Gastroesophageal sphincter (tissue), 4 donors: ENCODE results near the gene LMO7. TPM values are rescaled to one million over a fixed set of nuclear protein-coding genes. Genes with fewer than 3 reads are reported as not detected.
A peak's percentile ranks its signal among the peaks of the same experiment; 100 is the strongest.

Experiments used
- ATAC-seq: fragments of 150-250 bp; one replicate; pipeline ENCODE4 v1.9.1; 2016; ENCODE audit warnings: mild to moderate bottlenecking, moderate library complexity
- H3K27ac ChIP-seq, 4 donors: fragments of 200-600 bp; sonication (generic) in 3 of 4; 1 replicate in 3 of 4; 2 replicates in 1 of 4; pipeline ENCODE4 v1.5.1; 2016 to 2019
- H3K27me3 ChIP-seq: fragments of 200-600 bp; sonication (generic); one replicate; pipeline ENCODE4 v1.5.1; 2019
- H3K36me3 ChIP-seq, 2 donors: fragments of 200-600 bp; sonication (generic); one replicate each; pipeline ENCODE4 v1.5.1; 2019; ENCODE audit warnings: control low read depth in 1 of 2
- H3K4me1 ChIP-seq, 3 donors: fragments of 200-600 bp; sonication (generic); 1 replicate in 2 of 3; 2 replicates in 1 of 3; pipeline ENCODE4 v1.5.1; 2016 to 2019; ENCODE audit warnings: control low read depth in 2 of 3
- H3K4me3 ChIP-seq, 2 donors: fragments of 200-600 bp; sonication (generic); one replicate each; pipeline ENCODE4 v1.5.1; 2019; ENCODE audit warnings: mild to moderate bottlenecking in 1 of 2, moderate library complexity in 1 of 2
- H3K9me3 ChIP-seq, 3 donors: fragments of 200-600 bp; sonication (generic); one replicate each; pipeline ENCODE4 v1.5.1; 2017 to 2019; ENCODE audit warnings: control low read depth in 2 of 3
- EP300 ChIP-seq: sonication (generic); formaldehyde crosslinking; IDR thresholded peaks from one replicate; pipeline ENCODE4 v1.6.1; 2017; ENCODE audit warnings: antibody characterized with exemption, mild to moderate bottlenecking
- POLR2A ChIP-seq, 2 donors: fragments of 450-650 bp; IDR thresholded peaks; one replicate each; pipeline ENCODE4 v1.6.1; 2017; ENCODE audit warnings: antibody characterized with exemption in 2 of 2, mild to moderate bottlenecking in 2 of 2, moderate library complexity in 1 of 2
- POLR2AphosphoS5 ChIP-seq: sonication (generic); formaldehyde crosslinking; IDR thresholded peaks from one replicate; pipeline ENCODE4 v1.6.1; 2017; ENCODE audit warnings: antibody characterized with exemption
- WGBS, 2 donors: methylation state at CpG; one replicate each; pipeline ENCODE4 v1.1.5; 2018; ENCODE audit warnings: low coverage in 1 of 2; 5-methylcytosine and 5-hydroxymethylcytosine counted together
- total RNA-seq, 4 donors: library from RNA; depleted of rRNA; stranded (reverse); fragments of >200 nt; gene quantifications; one replicate each; pipeline ENCODE4 v1.1.0, GENCODE V29; 2016
- TF ChIP-seq, protein P1 (sequence below), 4 experiments: fragments of 200-600 bp in 2 of 4; fragments of 450-650 bp in 2 of 4; sonication (generic) in 1 of 4; IDR thresholded peaks; one replicate each; pipeline ENCODE4 v1.5.1; 2017 to 2019; ENCODE audit warnings: antibody characterized with exemption in 4 of 4, mild to moderate bottlenecking in 2 of 4, moderate library complexity in 2 of 4

The LMO7 gene
- total RNA-seq, 4 donors from 2014 or later: 15.1 to 45.0 (median 26.8) TPM

- TF ChIP-seq EP300: no peak
- TF ChIP-seq, protein P1, sequence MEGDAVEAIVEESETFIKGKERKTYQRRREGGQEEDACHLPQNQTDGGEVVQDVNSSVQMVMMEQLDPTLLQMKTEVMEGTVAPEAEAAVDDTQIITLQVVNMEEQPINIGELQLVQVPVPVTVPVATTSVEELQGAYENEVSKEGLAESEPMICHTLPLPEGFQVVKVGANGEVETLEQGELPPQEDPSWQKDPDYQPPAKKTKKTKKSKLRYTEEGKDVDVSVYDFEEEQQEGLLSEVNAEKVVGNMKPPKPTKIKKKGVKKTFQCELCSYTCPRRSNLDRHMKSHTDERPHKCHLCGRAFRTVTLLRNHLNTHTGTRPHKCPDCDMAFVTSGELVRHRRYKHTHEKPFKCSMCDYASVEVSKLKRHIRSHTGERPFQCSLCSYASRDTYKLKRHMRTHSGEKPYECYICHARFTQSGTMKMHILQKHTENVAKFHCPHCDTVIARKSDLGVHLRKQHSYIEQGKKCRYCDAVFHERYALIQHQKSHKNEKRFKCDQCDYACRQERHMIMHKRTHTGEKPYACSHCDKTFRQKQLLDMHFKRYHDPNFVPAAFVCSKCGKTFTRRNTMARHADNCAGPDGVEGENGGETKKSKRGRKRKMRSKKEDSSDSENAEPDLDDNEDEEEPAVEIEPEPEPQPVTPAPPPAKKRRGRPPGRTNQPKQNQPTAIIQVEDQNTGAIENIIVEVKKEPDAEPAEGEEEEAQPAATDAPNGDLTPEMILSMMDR (IDR thresholded peaks at IDR 0.05): no peak
- peak; percentile 16 for TF ChIP-seq POLR2AphosphoS5
- ATAC-seq: no peak
- no peak overlapping the region for H3K27ac ChIP-seq
- peaks cover 3 to 36% (median 3%) of the 10 kb centered on the region in 3 donors for H3K4me1 ChIP-seq
- H3K9me3 ChIP-seq: no peaks in the 10 kb centered on the region
- no peak overlapping the region for H3K4me3 ChIP-seq
- H3K27me3 ChIP-seq: no peaks in the 10 kb centered on the region
- H3K36me3 ChIP-seq: no peaks in the 10 kb centered on the region
- 26 to 36% methylated on average over 7 of the region's 7 CpGs for WGBS, 2 donors
These were observed 151.3 kb downstream of the LMO7 start for GRCh38 chr13:75787249-75787928.

GRCh38 chr13:75788481-75788981 lies 152.4 kb downstream of the LMO7 start:
- no peaks in the 10 kb centered on the region for H3K27me3 ChIP-seq
- peaks cover 3 to 42% (median 3%) of the 10 kb centered on the region in 3 donors for H3K4me1 ChIP-seq
- H3K9me3 ChIP-seq: no peaks in the 10 kb centered on the region
- TF ChIP-seq POLR2A (IDR thresholded peaks at IDR 0.05) (no peak), POLR2AphosphoS5 (no peak), EP300 (no peak)
- TF ChIP-seq, protein P1 (IDR thresholded peaks at IDR 0.05): no peak
- 59 to 64% methylated on average over 2 to 3 of the region's 3 CpGs for WGBS, 2 donors
- H3K27ac ChIP-seq: no peak overlapping the region
- no peaks in the 10 kb centered on the region for H3K36me3 ChIP-seq
- no peak for ATAC-seq
- no peak overlapping the region for H3K4me3 ChIP-seq

- TF ChIP-seq EP300 (no peak), POLR2AphosphoS5 (no peak), POLR2A (IDR thresholded peaks at IDR 0.05) (no peak)
- TF ChIP-seq, protein P1 (IDR thresholded peaks at IDR 0.05): no peak
- H3K36me3 ChIP-seq: no peaks in the 10 kb centered on the region
- no peaks in the 10 kb centered on the region for H3K27me3 ChIP-seq
- WGBS, 2 donors: 48 to 63% methylated on average over 4 to 9 of the region's 9 CpGs
- peaks cover 3 to 42% (median 3%) of the 10 kb centered on the region in 3 donors for H3K4me1 ChIP-seq
- ATAC-seq: no peak
- H3K27ac ChIP-seq: peak overlapping the region in 1 of 4 donors; percentile 12
- no peak overlapping the region for H3K4me3 ChIP-seq
- no peaks in the 10 kb centered on the region for H3K9me3 ChIP-seq
These were observed 153.5 kb downstream of the LMO7 start for GRCh38 chr13:75789451-75790197.

- H3K27ac ChIP-seq: peak overlapping the region in 1 of 4 donors; percentile 12
These were observed 154.3 kb downstream of the LMO7 start for GRCh38 chr13:75790198-75790970.

More at GRCh38 chr13:75790198-75790970, 154.3 kb downstream of the LMO7 start:
- Histone ChIP-seq H3K36me3 (no peaks in the 10 kb centered on the region), H3K27me3 (no peaks in the 10 kb centered on the region), H3K4me3 (no peak overlapping the region), H3K9me3 (no peaks in the 10 kb centered on the region), H3K4me1 (peaks cover 3 to 42% (median 3%) of the 10 kb centered on the region in 3 donors)
- no peak for ATAC-seq
- WGBS, 2 donors: 83 to 100% methylated on average over 1 of the region's 4 CpGs
- no peak for TF ChIP-seq POLR2AphosphoS5
- TF ChIP-seq, protein P1 (IDR thresholded peaks at IDR 0.05): no peak
- TF ChIP-seq POLR2A (IDR thresholded peaks at IDR 0.05): no peak
- no peak for TF ChIP-seq EP300
